SK-N-SH (cell line): Measurements from ENCODE around the gene CDR2. TPM values are rescaled to one million over a fixed set of nuclear protein-coding genes. Genes with fewer than 3 reads are reported as not detected.

Experiments used
- CHD2 ChIP-seq: fragments of 150-350 bp; IDR thresholded peaks from 2 replicates; pipeline ENCODE4 v1.6.1; 2018; ENCODE audit warnings: low read length; ENCODE audit not compliant: partially characterized antibody
- CTCF ChIP-seq: fragments of 200-600 bp; sonication (generic); IDR thresholded peaks from 2 replicates; pipeline ENCODE4 v1.6.1; 2017; ENCODE audit warnings: antibody characterized with exemption, mild to moderate bottlenecking, moderate library complexity
- ELF1 ChIP-seq: IDR thresholded peaks from 2 replicates; pipeline ENCODE4 v1.4.0; 2012
- FOSL2 ChIP-seq: IDR thresholded peaks from 2 replicates; pipeline ENCODE4 v1.4.0; 2012; ENCODE audit warnings: low read depth, mild to moderate bottlenecking, moderate library complexity, borderline replicate concordance
- FOXM1 ChIP-seq: IDR thresholded peaks from 2 replicates; pipeline ENCODE4 v1.4.0; 2012; ENCODE audit warnings: low read depth, mild to moderate bottlenecking
- MEF2A ChIP-seq: IDR thresholded peaks from 2 replicates; pipeline ENCODE4 v1.4.0; 2012; ENCODE audit warnings: low read depth, borderline replicate concordance
- PBX3 ChIP-seq: IDR thresholded peaks from 2 replicates; pipeline ENCODE4; 2012
- POLR2AphosphoS5 ChIP-seq: IDR thresholded peaks from 2 replicates; pipeline ENCODE4 v1.6.1; 2012; ENCODE audit warnings: low read depth, low read length
- RAD21 ChIP-seq: IDR thresholded peaks from 2 replicates; pipeline ENCODE4 v1.6.1; 2012; ENCODE audit warnings: mild to moderate bottlenecking, low read length
- REST ChIP-seq: IDR thresholded peaks from 2 replicates; pipeline ENCODE4 v1.6.1; 2012; ENCODE audit warnings: mild to moderate bottlenecking, low read depth, low read length, moderate library complexity
- RXRA ChIP-seq: IDR thresholded peaks from 2 replicates; pipeline ENCODE4 v1.4.0; 2012; ENCODE audit warnings: low read depth, mild to moderate bottlenecking, borderline replicate concordance
- SMC3 ChIP-seq: IDR thresholded peaks from 2 replicates; pipeline ENCODE4 v1.6.1; 2012; ENCODE audit warnings: low read depth, low read length, improper control_type of control experiment
- TEAD4 ChIP-seq: IDR thresholded peaks from 2 replicates; pipeline ENCODE4 v1.4.0; 2012; ENCODE audit warnings: mild to moderate bottlenecking, borderline replicate concordance; ENCODE audit not compliant: insufficient read depth
- USF1 ChIP-seq: IDR thresholded peaks from 2 replicates; pipeline ENCODE4 v1.4.0; 2012; ENCODE audit warnings: low read depth, borderline replicate concordance
- YY1 ChIP-seq: IDR thresholded peaks from 2 replicates; pipeline ENCODE4 v1.4.0; 2012; ENCODE audit warnings: low read depth, mild to moderate bottlenecking
- polyA plus RNA-seq, 3 experiments: library from polyadenylated mRNA; depleted of rRNA; stranded (reverse); fragments of >200 nt; gene quantifications; 2 replicates each; pipeline ENCODE4 v1.2.3, GENCODE V29; 2012

The CDR2 gene
- polyA plus RNA-seq, 1 of the 3 experiments (the other 2 are of a cell fraction) = 30.3 TPM

- TF ChIP-seq CTCF = no peak
- TF ChIP-seq TEAD4 = peak; percentile 48; the same call in 1 of the 2 replicates
- no peak for TF ChIP-seq RAD21
- no peak for TF ChIP-seq SMC3
- TF ChIP-seq FOXM1 = no peak
- TF ChIP-seq ELF1 = peak; percentile 22; the same call in 1 of the 2 replicates
- no peak for TF ChIP-seq YY1
- no peak for TF ChIP-seq CHD2
- TF ChIP-seq RXRA = 0 out of 2 replicates have a peak, but pooled peaks have one; percentile 37
- TF ChIP-seq FOSL2 = peak; percentile 76; the same call in 1 of the 2 replicates
- no peak for TF ChIP-seq REST
- no peak for TF ChIP-seq USF1
- TF ChIP-seq PBX3 = peak; percentile 86
- TF ChIP-seq MEF2A = peak; percentile 83; the same call in 1 of the 2 replicates
- TF ChIP-seq POLR2AphosphoS5 = peak; percentile 43; the same call in 1 of the 2 replicates
These were observed 4.2 kb downstream of the CDR2 start (continued) for GRCh38 chr16:22370038-22370820.
